Measurements from ENCODE around the gene SCUBE2.
"Not testable (repeated sequence)": the region's sequence is repeated elsewhere in the genome, so short reads cannot be mapped to it uniquely, and the experiment has no call there.

The SCUBE2 gene

GRCh38 chr11:9039863-9040262 is 51.5 kb downstream of the SCUBE2 start:
- no peak for DNase-seq

- DNase-seq = peak; percentile 16
Observed at GRCh38 chr11:9039198-9039597, 52.2 kb downstream of the SCUBE2 start.

GRCh38 chr11:9038541-9038940 is 52.9 kb downstream of the SCUBE2 start:
- peak; percentile 9 for DNase-seq

GRCh38 chr11:9037963-9038362 is 53.4 kb downstream of the SCUBE2 start:
- no peak for DNase-seq

GRCh38 chr11:9037046-9037780 is 54.2 kb downstream of the SCUBE2 start:
- DNase-seq = peak; percentile 10

GRCh38 chr11:9030601-9031000 is 60.8 kb downstream of the SCUBE2 start:
- DNase-seq = no peak

- DNase-seq = no peak
Observed at GRCh38 chr11:9029422-9029821, 62.0 kb downstream of the SCUBE2 start.

GRCh38 chr11:9028581-9028980 is 62.8 kb downstream of the SCUBE2 start:
- peak; percentile 32 for DNase-seq

GRCh38 chr11:9025101-9025850 is 66.1 kb downstream of the SCUBE2 start:
- DNase-seq = peak; percentile 45

GRCh38 chr11:9022961-9023680 is 68.3 kb downstream of the SCUBE2 start:
- no peak for DNase-seq

- DNase-seq = no peak
Observed at GRCh38 chr11:9020916-9021315, 70.5 kb downstream of the SCUBE2 start.

- no peak for DNase-seq
Observed at GRCh38 chr11:9019861-9020260, 71.5 kb downstream of the SCUBE2 start.

GRCh38 chr11:9017773-9018172 is 73.6 kb downstream of the SCUBE2 start:
- no peak for DNase-seq

GRCh38 chr11:9016916-9017642 is 74.3 kb downstream of the SCUBE2 start:
- no peak for DNase-seq

- peak; percentile 71 for DNase-seq
Observed at GRCh38 chr11:9015677-9016076, 75.7 kb downstream of the SCUBE2 start.

- no peak for DNase-seq
Observed at GRCh38 chr11:9014826-9015225, 76.6 kb downstream of the SCUBE2 start.

GRCh38 chr11:9013373-9013772 is 78.0 kb downstream of the SCUBE2 start:
- no peak for DNase-seq

GRCh38 chr11:9009538-9009937 is 81.9 kb downstream of the SCUBE2 start:
- not testable (repeated sequence) for DNase-seq

- no peak for DNase-seq
Observed at GRCh38 chr11:9008661-9009060, 82.7 kb downstream of the SCUBE2 start.

- no peak for DNase-seq
Observed at GRCh38 chr11:9008011-9008550, 83.3 kb downstream of the SCUBE2 start.

- no peak for DNase-seq
Observed at GRCh38 chr11:9005087-9005486, 86.3 kb downstream of the SCUBE2 start.

- no peak for DNase-seq
Observed at GRCh38 chr11:9004183-9004926, 87.0 kb downstream of the SCUBE2 start.
